HG03342 (cell line): ENCODE data around the gene PRSS8.
A peak's percentile ranks its signal among the peaks of the same experiment; 100 is the strongest.

Experiments used
- ATAC-seq: cut with Tn5 transposase; IDR thresholded peaks from one replicate; pipeline ENCODE4 v1.9.1; 2021; ENCODE audit warnings: mild to moderate bottlenecking, moderate library complexity; ENCODE audit not compliant: unreplicated experiment

Gene PRSS8

DNA sequence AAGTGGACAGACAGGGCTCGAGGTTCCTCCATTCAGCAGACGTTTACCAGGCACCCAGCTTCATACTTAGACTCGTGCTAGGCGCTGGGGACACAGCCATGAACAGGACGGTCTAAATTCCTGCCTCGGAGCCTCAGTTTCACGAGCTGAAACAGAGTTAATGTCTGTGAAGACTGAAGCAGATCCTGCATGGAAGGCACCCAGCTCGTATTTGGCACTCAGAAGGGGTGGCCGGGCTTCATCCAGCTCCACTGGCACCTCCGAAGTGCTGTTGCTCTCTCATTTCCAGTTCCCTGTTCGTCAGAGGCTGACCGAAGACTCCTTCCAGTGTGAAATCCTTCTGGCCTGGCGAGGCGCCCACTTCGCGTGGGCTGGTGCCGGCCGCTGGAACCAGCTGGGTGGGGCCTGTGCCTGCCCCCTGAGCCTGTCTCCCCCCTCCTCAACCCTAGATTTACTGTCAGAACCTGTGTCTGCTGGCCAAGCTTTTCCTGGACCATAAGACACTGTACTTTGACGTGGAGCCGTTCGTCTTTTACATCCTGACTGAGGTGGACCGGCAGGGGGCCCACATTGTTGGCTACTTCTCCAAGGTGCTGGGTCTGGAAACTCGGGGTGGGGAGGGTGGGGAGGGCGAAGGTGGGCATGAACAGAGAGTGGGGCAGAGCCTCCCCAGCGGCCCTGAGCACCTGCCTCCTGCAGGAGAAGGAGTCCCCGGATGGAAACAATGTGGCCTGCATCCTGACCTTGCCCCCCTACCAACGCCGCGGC is 5.8 kb downstream of the PRSS8 start:
- no peak for ATAC-seq

GRCh38 chr16:31128711-31129567 is 6.6 kb downstream of the PRSS8 start:
- no peak for ATAC-seq

DNA sequence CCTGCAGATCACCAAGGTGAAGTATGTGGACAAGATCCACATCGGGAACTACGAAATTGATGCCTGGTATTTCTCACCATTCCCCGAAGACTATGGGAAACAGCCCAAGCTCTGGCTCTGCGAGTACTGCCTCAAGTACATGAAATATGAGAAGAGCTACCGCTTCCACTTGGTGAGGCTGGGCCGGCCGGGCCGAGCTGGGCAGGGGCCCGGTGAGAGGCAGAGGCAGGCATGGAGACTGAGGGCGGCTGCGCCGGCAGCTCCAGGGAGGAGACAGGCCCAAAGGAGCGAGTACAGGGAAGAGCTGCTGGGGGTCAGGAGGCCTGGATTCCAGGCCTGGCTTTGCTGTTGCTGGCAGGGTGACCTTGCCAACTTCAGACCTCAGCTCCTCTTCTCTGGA is 8.3 kb downstream of the PRSS8 start:
- ATAC-seq, result no peak

- ATAC-seq, result no peak
Measured at GRCh38 chr16:31125844-31126243, 9.7 kb downstream of the PRSS8 start.

- no peak for ATAC-seq
Measured at GRCh38 chr16:31120129-31120528, 15.4 kb downstream of the PRSS8 start.

DNA sequence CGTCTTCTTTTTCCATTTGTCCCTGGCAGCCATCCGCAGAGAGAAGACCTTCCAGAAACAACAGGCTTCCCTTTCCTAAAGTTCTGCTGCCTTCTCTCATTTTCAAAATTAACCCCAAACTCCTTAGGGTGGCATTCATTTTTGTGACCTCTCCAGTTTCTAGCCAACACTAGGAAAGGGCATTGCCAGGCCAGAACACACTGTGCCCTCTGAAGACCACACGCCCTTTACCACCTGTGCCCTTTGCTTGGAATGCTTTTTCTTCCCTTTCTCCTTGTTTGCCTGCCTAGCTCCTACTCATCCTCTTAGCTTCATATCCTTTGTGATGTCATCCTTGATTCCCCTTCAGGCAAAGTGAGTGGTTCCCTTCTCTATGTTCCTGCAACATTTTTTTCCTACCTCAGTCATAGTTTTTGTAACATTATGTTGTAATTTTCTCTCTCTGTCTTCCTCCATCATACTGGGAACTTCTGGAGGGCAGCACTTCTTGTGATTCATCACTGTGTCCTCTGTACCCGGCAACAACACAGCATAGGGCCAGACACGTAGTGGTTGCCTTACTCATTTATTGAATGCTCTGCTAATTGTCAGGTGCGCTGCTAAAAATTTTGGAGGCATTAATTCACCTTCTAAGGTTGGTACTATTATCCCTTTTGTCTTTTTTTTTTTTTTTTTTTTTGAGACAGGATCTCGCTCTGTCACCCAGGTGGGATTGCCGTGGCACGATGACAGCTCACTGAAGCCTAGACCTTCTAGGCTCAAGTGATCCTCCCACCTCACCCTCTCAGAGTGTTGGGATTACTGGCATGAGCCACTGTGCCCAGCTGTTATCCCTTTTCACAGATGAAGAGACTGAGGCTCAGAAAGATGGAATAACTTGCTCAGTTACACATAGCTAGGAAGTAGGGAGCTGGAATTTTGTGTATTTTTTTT is 17.0 kb downstream of the PRSS8 start:
- no peak for ATAC-seq

- ATAC-seq, result peak; percentile 85
Measured at GRCh38 chr16:31117384-31118222, 17.9 kb downstream of the PRSS8 start, which contains the start of gene KAT8. Gene KAT8, plus strand, starts transcription at chr16:31117664. Its CDS starts 18 bp downstream, at chr16:31117682.

- ATAC-seq, result no peak
Measured at GRCh38 chr16:31114468-31114867, 21.1 kb downstream of the PRSS8 start.

GRCh38 chr16:31113121-31114120 is 22.1 kb downstream of the PRSS8 start:
- no peak for ATAC-seq

GRCh38 chr16:31112711-31113110 is 22.8 kb downstream of the PRSS8 start:
- ATAC-seq, result no peak

DNA sequence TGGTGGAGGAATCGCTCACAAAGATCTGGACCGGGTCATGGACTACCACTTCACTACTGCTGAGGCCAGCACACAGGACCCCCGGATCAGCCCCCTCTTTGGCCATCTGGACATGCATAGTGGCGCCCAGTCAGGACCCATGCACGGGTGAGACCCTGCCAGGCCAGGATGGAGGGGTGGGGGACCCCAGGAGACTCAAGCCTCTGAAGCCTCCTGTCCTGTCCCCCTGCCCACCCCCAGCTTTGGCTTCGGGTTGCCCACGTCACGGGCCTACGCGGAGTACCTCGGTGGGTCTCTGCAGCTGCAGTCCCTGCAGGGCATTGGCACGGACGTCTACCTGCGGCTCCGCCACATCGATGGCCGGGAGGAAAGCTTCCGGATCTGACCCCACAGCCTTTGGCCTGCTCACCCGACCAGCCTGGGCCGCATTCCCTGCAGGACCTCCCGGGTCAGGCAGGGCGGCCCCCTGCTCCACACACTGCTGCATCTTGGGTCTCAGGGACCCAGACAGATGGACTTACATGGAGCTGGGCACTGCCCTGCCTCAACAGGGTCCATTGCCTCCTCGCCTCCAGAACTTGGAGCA is 23.6 kb downstream of the PRSS8 start:
- no peak for ATAC-seq

DNA sequence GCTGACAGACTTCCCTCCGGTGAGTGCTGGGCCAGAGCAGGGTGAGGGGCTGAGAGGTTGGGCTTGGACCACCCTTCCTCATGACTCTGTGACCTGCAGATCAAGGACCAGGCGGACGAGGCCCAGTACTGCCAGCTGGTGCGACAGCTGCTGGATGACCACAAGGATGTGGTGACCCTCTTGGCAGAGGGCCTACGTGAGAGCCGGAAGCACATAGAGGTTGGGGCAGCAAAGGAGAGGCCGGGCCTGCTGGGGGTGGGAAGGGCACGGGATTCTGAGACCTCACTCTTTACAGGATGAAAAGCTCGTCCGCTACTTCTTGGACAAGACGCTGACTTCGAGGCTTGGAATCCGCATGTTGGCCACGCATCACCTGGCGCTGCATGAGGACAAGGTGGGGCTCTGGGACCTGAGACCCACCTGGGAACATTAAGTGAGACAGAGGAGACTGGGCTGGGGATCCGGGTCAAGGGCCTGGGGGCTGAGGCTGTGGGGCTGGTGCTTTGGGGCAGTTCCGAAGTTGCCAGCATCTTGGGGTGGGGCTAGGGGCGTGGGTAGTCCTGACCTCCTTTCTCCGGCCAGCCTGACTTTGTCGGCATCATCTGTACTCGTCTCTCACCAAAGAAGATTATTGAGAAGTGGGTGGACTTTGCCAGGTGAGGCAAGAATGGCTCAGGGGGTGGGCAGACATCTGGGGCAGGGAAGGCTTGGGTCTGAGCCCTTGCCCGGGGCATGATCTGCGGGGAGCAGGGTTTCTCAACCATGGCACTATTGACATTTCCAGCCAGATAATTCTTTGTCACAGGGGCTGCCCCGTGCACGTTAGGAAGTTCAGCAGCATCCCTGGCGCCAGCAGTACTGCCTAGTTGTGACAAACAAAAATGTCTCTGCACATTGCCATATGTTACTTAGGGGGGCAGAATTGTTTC is 25.2 kb downstream of the PRSS8 start:
- no peak for ATAC-seq

GRCh38 chr16:31109622-31110021 is 25.9 kb downstream of the PRSS8 start:
- no peak for ATAC-seq

DNA sequence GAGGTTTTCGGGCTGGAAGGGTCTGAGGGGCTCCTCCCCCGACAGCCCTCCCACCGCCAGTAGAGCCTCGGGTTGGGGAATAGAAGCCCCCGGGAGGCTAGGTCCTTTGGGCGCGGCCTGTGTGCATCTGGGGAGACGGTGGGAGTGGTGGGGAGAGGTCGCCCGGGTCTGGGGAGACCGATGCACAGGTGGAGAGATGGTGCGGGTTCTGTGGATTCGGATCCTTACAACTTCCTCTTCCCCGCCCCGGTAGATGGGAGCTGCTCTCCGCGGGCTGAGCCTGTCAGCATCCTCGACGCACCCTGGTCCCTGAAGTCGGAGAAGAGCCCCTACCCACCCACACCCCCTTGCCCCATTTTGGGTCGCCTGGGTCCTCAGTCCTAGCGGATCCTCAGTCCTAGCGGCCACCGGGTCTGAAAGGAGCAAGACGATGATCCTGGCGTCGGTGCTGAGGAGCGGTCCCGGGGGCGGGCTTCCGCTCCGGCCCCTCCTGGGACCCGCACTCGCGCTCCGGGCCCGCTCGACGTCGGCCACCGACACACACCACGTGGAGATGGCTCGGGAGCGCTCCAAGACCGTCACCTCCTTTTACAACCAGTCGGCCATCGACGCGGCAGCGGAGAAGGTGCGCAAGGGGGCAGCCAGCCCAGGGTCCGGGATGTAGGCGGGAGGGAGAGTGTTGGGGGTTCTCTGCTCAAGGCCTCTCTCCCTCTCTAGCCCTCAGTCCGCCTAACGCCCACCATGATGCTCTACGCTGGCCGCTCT is 26.6 kb downstream of the PRSS8 start:
- no peak for ATAC-seq

DNA sequence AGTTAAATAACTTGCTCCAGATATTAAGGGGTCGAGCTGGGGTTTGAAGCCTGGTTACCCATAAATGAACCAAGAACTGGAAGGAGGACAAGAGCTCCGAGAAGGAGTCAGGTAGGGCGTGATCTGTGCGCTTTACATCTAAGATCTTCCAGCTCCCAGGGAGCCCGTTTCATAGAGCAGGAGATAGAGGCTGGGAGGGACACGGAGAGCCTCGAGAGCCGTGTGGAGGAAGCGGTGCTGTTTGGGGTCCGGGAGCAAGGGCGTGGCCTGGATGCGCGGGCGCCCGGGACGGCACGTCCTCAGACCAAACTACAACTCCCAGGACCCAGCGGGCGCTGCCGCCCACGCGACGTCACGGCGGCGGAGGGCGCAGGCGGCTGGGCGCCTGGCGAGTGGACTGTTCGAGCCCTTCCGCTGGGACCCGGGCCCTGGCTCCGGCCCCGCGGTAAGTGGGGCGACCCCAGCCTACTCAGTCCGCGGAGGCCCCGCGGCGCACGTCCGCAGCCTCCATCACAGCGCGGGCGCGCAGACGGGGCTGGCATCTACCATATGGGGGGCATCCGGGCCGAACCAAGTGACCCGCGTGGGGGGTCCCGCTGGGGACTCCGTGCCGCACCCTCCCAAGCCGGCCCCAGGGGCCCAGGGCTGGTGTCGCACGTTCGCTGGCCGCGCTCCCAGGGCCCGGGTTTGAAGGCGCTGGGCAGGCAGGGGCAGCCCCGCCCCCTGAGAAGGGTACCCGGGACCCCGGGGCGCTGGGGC is 27.3 kb downstream of the PRSS8 start, which contains the start of gene BCKDK:
Gene BCKDK, plus strand, starts transcription at position 352 of the 759 bp plus-strand sequence. CDS start 838 bp downstream, outside the sequence.
- peak; percentile 71 for ATAC-seq

DNA sequence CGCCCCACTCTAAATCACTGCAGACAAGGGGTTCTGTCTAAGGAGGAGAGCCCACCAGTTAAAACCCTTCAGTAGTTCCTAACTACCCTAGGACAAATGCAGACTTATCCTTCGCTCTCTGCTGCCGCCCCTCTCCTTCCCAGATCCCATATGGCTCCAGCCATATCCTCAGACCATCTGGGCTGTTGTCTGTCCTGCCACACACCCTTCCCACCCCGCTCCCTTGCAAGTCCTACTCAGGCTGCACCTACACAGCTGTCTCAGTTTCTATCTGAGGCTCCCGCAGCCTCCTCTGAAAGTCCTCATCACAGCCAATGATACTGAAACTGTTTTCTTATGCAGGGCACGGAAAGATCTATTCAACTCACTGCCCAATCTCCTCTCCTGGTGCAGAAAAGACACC is 28.1 kb downstream of the PRSS8 start:
- peak; percentile 55 for ATAC-seq
